ENCODE data around the gene SPAG5. TPM values are rescaled to one million over a fixed set of nuclear protein-coding genes. Genes with fewer than 3 reads are reported as not detected.
A peak's percentile ranks its signal among the peaks of the same experiment; 100 is the strongest.
"Not testable (repeated sequence)": the region's sequence is repeated elsewhere in the genome, so short reads cannot be mapped to it uniquely, and the experiment has no call there.

The SPAG5 gene
- total RNA-seq, 1 donor, result 4.3 TPM

GRCh38 chr17:28578246-28579195, 20.3 kb downstream of the SPAG5 start:
- no peak overlapping the region for H3K4me3 ChIP-seq (ENCODE audit: insufficient read depth, low read length)
- H4K20me1 ChIP-seq (ENCODE audit: insufficient read depth, low read length), result peaks cover 3% of the 10 kb centered on the region
- peaks cover 4% of the 10 kb centered on the region for H3K4me1 ChIP-seq (ENCODE audit: insufficient read depth, low read length)
- H3K9me3 ChIP-seq (ENCODE audit: low read depth, low read length), result no peaks in the 10 kb centered on the region
- H2AFZ ChIP-seq (ENCODE audit: low read length), result no peak overlapping the region
- no peak overlapping the region for H3K27ac ChIP-seq (ENCODE audit: low read depth, low read length)
- H3K4me2 ChIP-seq (ENCODE audit: insufficient read depth, low read length), result no peak overlapping the region
- no peaks in the 10 kb centered on the region for H3K27me3 ChIP-seq (ENCODE audit: insufficient read depth, low read length)
- H3K79me2 ChIP-seq (ENCODE audit: insufficient read depth, low read length), result no peaks in the 10 kb centered on the region
- no peak for TF ChIP-seq CTCF (IDR thresholded peaks at IDR 0.05; ENCODE audit: extremely low read depth, low read depth, low read length)
- no peak for DNase-seq (ENCODE audit: insufficient read length, low spot score, missing footprints)
- H3K36me3 ChIP-seq (ENCODE audit: insufficient read depth, low read length), result peaks cover 51% of the 10 kb centered on the region

GRCh38 chr17:28577466-28577824, 21.4 kb downstream of the SPAG5 start:
- Histone ChIP-seq H3K4me1 (ENCODE audit: insufficient read depth, low read length) (peaks cover 12% of the 10 kb centered on the region), H4K20me1 (ENCODE audit: insufficient read depth, low read length) (peaks cover 3% of the 10 kb centered on the region), H3K27ac (ENCODE audit: low read depth, low read length) (no peak overlapping the region), H3K4me2 (ENCODE audit: insufficient read depth, low read length) (peak overlapping the region; percentile 84), H3K4me3 (ENCODE audit: insufficient read depth, low read length) (no peak overlapping the region), H3K79me2 (ENCODE audit: insufficient read depth, low read length) (no peaks in the 10 kb centered on the region), H3K9me3 (ENCODE audit: low read depth, low read length) (no peaks in the 10 kb centered on the region), H3K36me3 (ENCODE audit: insufficient read depth, low read length) (peaks cover 40% of the 10 kb centered on the region), H3K27me3 (ENCODE audit: insufficient read depth, low read length) (no peaks in the 10 kb centered on the region), H2AFZ (ENCODE audit: low read length) (peak overlapping the region; percentile 88)
- DNase-seq (ENCODE audit: insufficient read length, low spot score, missing footprints), result no peak
- TF ChIP-seq CTCF (IDR thresholded peaks at IDR 0.05; ENCODE audit: extremely low read depth, low read depth, low read length), result no peak

- no peaks in the 10 kb centered on the region for H3K9me3 ChIP-seq (ENCODE audit: low read depth, low read length)
- peak within 1 kb of the TSS; percentile 88 for H2AFZ ChIP-seq (ENCODE audit: low read length)
- H3K27ac ChIP-seq (ENCODE audit: low read depth, low read length), result no peak within 1 kb of the TSS
- no peaks in the 10 kb centered on the region for H3K27me3 ChIP-seq (ENCODE audit: insufficient read depth, low read length)
- peak; percentile 99 for DNase-seq (ENCODE audit: insufficient read length, low spot score, missing footprints)
- H4K20me1 ChIP-seq (ENCODE audit: insufficient read depth, low read length), result peaks cover 3% of the 10 kb centered on the region
- H3K79me2 ChIP-seq (ENCODE audit: insufficient read depth, low read length), result no peaks in the 10 kb centered on the region
- peak within 1 kb of the TSS; percentile 67 for H3K4me3 ChIP-seq (ENCODE audit: insufficient read depth, low read length)
- no peak for TF ChIP-seq CTCF (IDR thresholded peaks at IDR 0.05; ENCODE audit: extremely low read depth, low read depth, low read length)
- H3K4me1 ChIP-seq (ENCODE audit: insufficient read depth, low read length), result peaks cover 17% of the 10 kb centered on the region
- H3K36me3 ChIP-seq (ENCODE audit: insufficient read depth, low read length), result peaks cover 37% of the 10 kb centered on the region
- peak within 1 kb of the TSS; percentile 84 for H3K4me2 ChIP-seq (ENCODE audit: insufficient read depth, low read length)
Measured at GRCh38 chr17:28576758-28577465, 21.9 kb downstream of the SPAG5 start, which contains the start of gene ALDOC. ALDOC (minus strand) TSS chr17:28576895; CDS start chr17:28575532, 1,363 bp downstream.

- H3K27ac ChIP-seq (ENCODE audit: low read depth, low read length); H3K27me3 ChIP-seq (ENCODE audit: insufficient read depth, low read length); H3K4me3 ChIP-seq (ENCODE audit: insufficient read depth, low read length); DNase-seq (ENCODE audit: insufficient read length, low spot score, missing footprints); H4K20me1 ChIP-seq (ENCODE audit: insufficient read depth, low read length); H3K9me3 ChIP-seq (ENCODE audit: low read depth, low read length); H3K4me2 ChIP-seq (ENCODE audit: insufficient read depth, low read length); H2AFZ ChIP-seq (ENCODE audit: low read length); H3K79me2 ChIP-seq (ENCODE audit: insufficient read depth, low read length): not testable (repeated sequence)
- Histone ChIP-seq H3K4me1 (ENCODE audit: insufficient read depth, low read length) (peaks cover 20% of the 10 kb centered on the region), H3K36me3 (ENCODE audit: insufficient read depth, low read length) (peaks cover 37% of the 10 kb centered on the region)
Measured at GRCh38 chr17:28576016-28576415, 22.8 kb downstream of the SPAG5 start.
